H9 (cell line): Measurements from ENCODE around the gene TMEM132C. TPM values are rescaled to one million over a fixed set of nuclear protein-coding genes. Genes with fewer than 3 reads are reported as not detected.

ENCODE experiments used
- DNase-seq: peaks from one replicate; pipeline ENCODE4 v3.0.0-alpha.2; 2017
- H2AFZ ChIP-seq: one replicate; pipeline ENCODE4 v1.6.1; 2013; ENCODE audit warnings: mild to moderate bottlenecking, low read length, control low read depth, moderate library complexity
- H2AK5ac ChIP-seq: 2 replicates; pipeline ENCODE4 v1.6.1; 2013; ENCODE audit warnings: low read length, control low read depth, mixed read lengths; ENCODE audit not compliant: insufficient read length
- H2BK120ac ChIP-seq: one replicate; pipeline ENCODE4 v1.6.1; 2013; ENCODE audit warnings: low read depth, mild to moderate bottlenecking, low read length, control low read depth, inconsistent platforms; ENCODE audit not compliant: poor library complexity, severe bottlenecking
- H2BK12ac ChIP-seq: 2 replicates; pipeline ENCODE4 v1.6.1; 2013; ENCODE audit warnings: low read length, control low read depth, mixed read lengths, low read depth; ENCODE audit not compliant: insufficient read length
- H2BK15ac ChIP-seq: 2 replicates; pipeline ENCODE4 v1.6.1; 2013; ENCODE audit warnings: low read depth, low read length, control low read depth
- H2BK20ac ChIP-seq: one replicate; pipeline ENCODE4 v1.6.1; 2013; ENCODE audit warnings: low read depth, mild to moderate bottlenecking, low read length, control low read depth, inconsistent platforms; ENCODE audit not compliant: poor library complexity, severe bottlenecking
- H2BK5ac ChIP-seq: 2 replicates; pipeline ENCODE4 v1.6.1; 2013; ENCODE audit warnings: low read length, control low read depth, mixed read lengths; ENCODE audit not compliant: insufficient read length
- H3K14ac ChIP-seq: 2 replicates; pipeline ENCODE4 v1.6.1; 2013; ENCODE audit warnings: low read length, control low read depth; ENCODE audit not compliant: insufficient read depth
- H3K18ac ChIP-seq: 2 replicates; pipeline ENCODE4 v1.6.1; 2013; ENCODE audit warnings: low read depth, mild to moderate bottlenecking, mixed read lengths, low read length, control low read depth; ENCODE audit not compliant: insufficient read length
- H3K23ac ChIP-seq: 2 replicates; pipeline ENCODE4 v1.6.1; 2013; ENCODE audit warnings: low read length, control low read depth, mixed read lengths, low read depth; ENCODE audit not compliant: insufficient read length
- H3K23me2 ChIP-seq: 2 replicates; pipeline ENCODE4 v1.6.1; 2013; ENCODE audit warnings: low read depth, mild to moderate bottlenecking, mixed read lengths, low read length, control low read depth; ENCODE audit not compliant: insufficient read length, poor library complexity, severe bottlenecking
- H3K27ac ChIP-seq: 2 replicates; pipeline ENCODE4 v1.5.1; 2013; ENCODE audit warnings: low read length, control low read depth, mixed read lengths, low read depth; ENCODE audit not compliant: insufficient read length
- H3K27me3 ChIP-seq: 2 replicates; pipeline ENCODE4 v1.6.1; 2013; ENCODE audit warnings: low read length, control low read depth, inconsistent platforms; ENCODE audit not compliant: insufficient read depth
- H3K4ac ChIP-seq: 2 replicates; pipeline ENCODE4 v1.6.1; 2013; ENCODE audit warnings: low read depth, mild to moderate bottlenecking, control low read depth, inconsistent platforms, low read length, moderate library complexity
- H3K4me1 ChIP-seq: 2 replicates; pipeline ENCODE4 v1.6.1; 2013; ENCODE audit warnings: low read length, control low read depth, inconsistent platforms; ENCODE audit not compliant: insufficient read depth
- H3K4me2 ChIP-seq: 2 replicates; pipeline ENCODE4 v1.6.1; 2013; ENCODE audit warnings: low read length, control low read depth, mixed read lengths; ENCODE audit not compliant: insufficient read length, insufficient read depth
- H3K56ac ChIP-seq: 2 replicates; pipeline ENCODE4 v1.6.1; 2013; ENCODE audit warnings: low read depth, mild to moderate bottlenecking, mixed read lengths, low read length, control low read depth; ENCODE audit not compliant: insufficient read length
- H3K79me1 ChIP-seq: 2 replicates; pipeline ENCODE4 v1.6.1; 2013; ENCODE audit warnings: low read depth, mild to moderate bottlenecking, moderate library complexity, low read length, control low read depth, inconsistent platforms; ENCODE audit not compliant: insufficient read depth, poor library complexity, severe bottlenecking
- H3K79me2 ChIP-seq: 2 replicates; pipeline ENCODE4 v1.6.1; 2013; ENCODE audit warnings: low read length, control low read depth, inconsistent platforms; ENCODE audit not compliant: insufficient read depth
- H3K9ac ChIP-seq: 2 replicates; pipeline ENCODE4 v1.6.1; 2013; ENCODE audit warnings: low read length, control low read depth, mixed read lengths; ENCODE audit not compliant: insufficient read length; ENCODE audit errors: extremely low read depth
- H3K9me3 ChIP-seq: one replicate; pipeline ENCODE4 v1.6.1; 2013; ENCODE audit warnings: low read depth, low read length, inconsistent platforms; ENCODE audit not compliant: control insufficient read depth
- H3T11ph ChIP-seq: one replicate; pipeline ENCODE4 v1.6.1; 2013; ENCODE audit warnings: mild to moderate bottlenecking, low read length, control low read depth, inconsistent platforms
- H4K20me1 ChIP-seq: one replicate; pipeline ENCODE4 v1.6.1; 2013; ENCODE audit not compliant: control insufficient read depth, insufficient read length, insufficient read depth
- H4K5ac ChIP-seq: 2 replicates; pipeline ENCODE4 v1.6.1; 2013; ENCODE audit warnings: low read depth, mild to moderate bottlenecking, mixed read lengths, low read length, control low read depth; ENCODE audit not compliant: insufficient read length
- H4K8ac ChIP-seq: replicated peaks from 2 replicates; pipeline ENCODE4 v1.6.1; 2013; ENCODE audit warnings: low read length, control low read depth, mixed read lengths, low read depth; ENCODE audit not compliant: insufficient read length
- H4K91ac ChIP-seq: 2 replicates; pipeline ENCODE4 v1.6.1; 2013; ENCODE audit warnings: low read depth, mild to moderate bottlenecking, moderate library complexity, mixed read lengths, low read length, control low read depth; ENCODE audit not compliant: insufficient read length
- H3K27ac Mint-ChIP-seq, 3 experiments: 2 replicates in 2 of 3; 3 replicates in 1 of 3; pipeline ENCODE4 v1.8.0; 2020 to 2021; ENCODE audit warnings: mixed read lengths in 3 of 3, mild to moderate bottlenecking in 1 of 3, moderate library complexity in 1 of 3
- H3K27me3 Mint-ChIP-seq: 2 replicates; pipeline ENCODE4 v1.8.0; 2021; ENCODE audit warnings: low read depth, mild to moderate bottlenecking, moderate library complexity, mixed read lengths
- H3K36me3 Mint-ChIP-seq, 3 experiments: 2 replicates in 2 of 3; 3 replicates in 1 of 3; pipeline ENCODE4 v1.8.0; 2020 to 2021; ENCODE audit warnings: low read depth in 3 of 3, mixed read lengths in 3 of 3; ENCODE audit not compliant: insufficient read depth in 1 of 3
- H3K4me1 Mint-ChIP-seq, 2 experiments: 2 replicates each; pipeline ENCODE4 v1.8.0; 2020; ENCODE audit warnings: mixed read lengths in 2 of 2
- H3K4me3 Mint-ChIP-seq, 2 experiments: 2 replicates in 1 of 2; 3 replicates in 1 of 2; pipeline ENCODE4 v1.8.0; 2020 to 2021; ENCODE audit warnings: mild to moderate bottlenecking in 2 of 2, mixed read lengths in 2 of 2, moderate library complexity in 1 of 2
- H3K9me3 Mint-ChIP-seq, 2 experiments: 2 replicates in 1 of 2; 3 replicates in 1 of 2; pipeline ENCODE4 v1.8.0; 2020; ENCODE audit warnings: mild to moderate bottlenecking in 2 of 2, mixed read lengths in 2 of 2, moderate library complexity in 1 of 2
- WGBS: extraction: QIAGEN DNeasy Blood & Tissue Kit; methylation state at CpG from one replicate; pipeline ENCODE4 v1.1.7; 2013; ENCODE audit warnings: missing lambda C conversion rate, low lambda C conversion rate, mixed read lengths; ENCODE audit not compliant: insufficient read length; ENCODE audit errors: extremely low coverage; 5-methylcytosine and 5-hydroxymethylcytosine counted together
- total RNA-seq: library from RNA; stranded (reverse); gene quantifications from 2 replicates; pipeline ENCODE4 v1.2.1, GENCODE V29; 2021
- TF ChIP-seq, protein P1 (sequence below): fragments of 200-600 bp; sonication (generic); conservative IDR thresholded peaks from 3 replicates; pipeline ENCODE4 v1.8.0; 2021; ENCODE audit warnings: antibody characterized with exemption, mild to moderate bottlenecking

The TMEM132C gene
- total RNA-seq, 1 experiment from 2014 or later, result 0.22 TPM

DNA sequence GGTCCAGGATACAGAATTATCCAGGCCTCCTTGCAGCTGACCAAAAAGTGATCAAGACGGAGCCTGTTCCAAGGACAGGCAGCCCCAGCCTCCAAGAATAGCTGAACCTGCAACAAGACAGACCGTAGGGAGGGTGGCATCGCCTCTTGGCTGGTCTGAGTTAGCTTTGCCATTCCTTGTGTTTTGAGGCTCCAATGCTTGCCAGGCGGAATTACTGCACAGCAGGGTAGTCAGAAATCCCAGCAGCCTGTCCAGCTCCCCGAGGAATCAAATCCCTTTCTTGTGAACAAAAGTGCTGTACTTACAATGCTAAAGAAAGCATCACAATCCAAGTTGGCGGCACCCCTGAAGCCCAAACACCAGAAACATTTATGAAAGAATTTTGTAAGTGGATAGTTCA lies 246.9 kb downstream of the TMEM132C start:
- H3K27ac ChIP-seq, result no peak overlapping the region
- Mint-ChIP-seq H3K36me3 (peaks cover 0 to 8% (median 2%) of the 10 kb centered on the region in 3 experiments; a peak in 4 of 7 replicates), H3K9me3 (peaks cover 12 to 15% of the 10 kb centered on the region in 2 experiments)

More for the DNA sequence above, 246.9 kb downstream of the TMEM132C start:
- peaks cover 10% of the 10 kb centered on the region for H3K27me3 Mint-ChIP-seq
- H2AK5ac ChIP-seq, result no peak overlapping the region
- no peak overlapping the region for H4K8ac ChIP-seq
- no peak overlapping the region for H3K23ac ChIP-seq
- H3K9me3 ChIP-seq, result peaks cover 6% of the 10 kb centered on the region
- TF ChIP-seq, protein P1, sequence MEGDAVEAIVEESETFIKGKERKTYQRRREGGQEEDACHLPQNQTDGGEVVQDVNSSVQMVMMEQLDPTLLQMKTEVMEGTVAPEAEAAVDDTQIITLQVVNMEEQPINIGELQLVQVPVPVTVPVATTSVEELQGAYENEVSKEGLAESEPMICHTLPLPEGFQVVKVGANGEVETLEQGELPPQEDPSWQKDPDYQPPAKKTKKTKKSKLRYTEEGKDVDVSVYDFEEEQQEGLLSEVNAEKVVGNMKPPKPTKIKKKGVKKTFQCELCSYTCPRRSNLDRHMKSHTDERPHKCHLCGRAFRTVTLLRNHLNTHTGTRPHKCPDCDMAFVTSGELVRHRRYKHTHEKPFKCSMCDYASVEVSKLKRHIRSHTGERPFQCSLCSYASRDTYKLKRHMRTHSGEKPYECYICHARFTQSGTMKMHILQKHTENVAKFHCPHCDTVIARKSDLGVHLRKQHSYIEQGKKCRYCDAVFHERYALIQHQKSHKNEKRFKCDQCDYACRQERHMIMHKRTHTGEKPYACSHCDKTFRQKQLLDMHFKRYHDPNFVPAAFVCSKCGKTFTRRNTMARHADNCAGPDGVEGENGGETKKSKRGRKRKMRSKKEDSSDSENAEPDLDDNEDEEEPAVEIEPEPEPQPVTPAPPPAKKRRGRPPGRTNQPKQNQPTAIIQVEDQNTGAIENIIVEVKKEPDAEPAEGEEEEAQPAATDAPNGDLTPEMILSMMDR, result no peak
- H4K91ac ChIP-seq, result no peak overlapping the region
- no peak for DNase-seq
- no peak overlapping the region for H3K4ac ChIP-seq
- H2BK120ac ChIP-seq, result no peak overlapping the region
- H3K4me2 ChIP-seq, result no peak overlapping the region
- H3K18ac ChIP-seq, result no peak overlapping the region
- H2BK20ac ChIP-seq, result no peak overlapping the region
- no peak overlapping the region for H2BK5ac ChIP-seq
- no peak overlapping the region for H4K5ac ChIP-seq
- no peak overlapping the region for H3K56ac ChIP-seq
- no peak overlapping the region for H3K4me3 Mint-ChIP-seq
- H2BK12ac ChIP-seq, result no peak overlapping the region
- H3K9ac ChIP-seq, result no peak overlapping the region
- no peaks in the 10 kb centered on the region for H3K79me1 ChIP-seq
- H2BK15ac ChIP-seq, result no peak overlapping the region
- H3K27me3 ChIP-seq, result no peaks in the 10 kb centered on the region
- no peaks in the 10 kb centered on the region for H3K79me2 ChIP-seq
- H2AFZ ChIP-seq, result no peak overlapping the region
- H3T11ph ChIP-seq, result no peak overlapping the region
- no peak overlapping the region for H3K27ac Mint-ChIP-seq
- no peaks in the 10 kb centered on the region for H4K20me1 ChIP-seq
- H3K14ac ChIP-seq, result no peak overlapping the region; the same call in 1 of the 2 replicates
- H3K4me1 ChIP-seq, result peaks cover 2% of the 10 kb centered on the region
- no peaks in the 10 kb centered on the region for H3K23me2 ChIP-seq
- H3K4me1 Mint-ChIP-seq, result peaks cover 31 to 36% of the 10 kb centered on the region in 2 experiments
- no CpG with 5 or more reads among the region's 6 CpGs for WGBS
